HCT116 (cell line): ENCODE data around the gene SHISA6. TPM values are rescaled to one million over a fixed set of nuclear protein-coding genes. Genes with fewer than 3 reads are reported as not detected.

Experiments
- ATAC-seq: fragments of 200-7000 bp; cut with Tn5 transposase; 2 replicates; pipeline ENCODE4 v1.9.1; 2020; ENCODE audit warnings: mild to moderate bottlenecking, moderate library complexity
- BruUV-seq: library from RNA; stranded (reverse); fragments of 400-500 nt; replicated peaks from 2 replicates; lab custom pipeline; 2021; lab: Mats Ljungman, UMichigan
- CTCF ChIA-PET: fragments of 300-600 bp; sonication (Branson Sonifier 250); formaldehyde crosslinking; loops from one replicate; lab custom pipeline; 2021; ENCODE audit warnings: antibody characterized with exemption; lab: Charles Lee
- POLR2A ChIA-PET: fragments of 300-600, 350-600 bp; sonication (Branson Sonifier 250); formaldehyde crosslinking; loops from one replicate; lab custom pipeline; 2021; ENCODE audit warnings: antibody characterized with exemption; lab: Charles Lee
- RAD21 ChIA-PET, 2 experiments: fragments of 300-600 bp; sonication (Branson Sonifier 250); formaldehyde crosslinking; loops; one replicate each; lab custom pipeline; 2023; ENCODE audit warnings: low total read pairs in 2 of 2; ENCODE audit not compliant: uncharacterized antibody in 2 of 2, unreplicated experiment in 2 of 2, low non-redundant PET in 1 of 2; lab: Charles Lee
- DNase-seq: peaks from one replicate; pipeline ENCODE4 v3.0.0-alpha.2; 2010; ENCODE audit warnings: low read depth, low spot score
- H2AFZ ChIP-seq: fragments of 200-600 bp; shearing (Covaris generic), sonication (generic); 2 replicates; pipeline ENCODE4 v1.6.1; 2017; ENCODE audit warnings: low read depth, mixed run types, mixed read lengths, antibody characterized with exemption, low read length; ENCODE audit not compliant: poor library complexity, severe bottlenecking
- H3K27ac ChIP-seq: 2 replicates; pipeline ENCODE4 v1.5.1; 2012; ENCODE audit warnings: low read depth, low read length
- H3K27me3 ChIP-seq: fragments of 200-600 bp; sonication (generic); 2 replicates; pipeline ENCODE4 v1.6.1; 2016; ENCODE audit warnings: mixed run types, low read length, mixed read lengths; ENCODE audit not compliant: insufficient read depth
- H3K36me3 ChIP-seq, 2 experiments: fragments of 200-500 bp in 1 of 2; fragments of 200-600 bp in 1 of 2; sonication (Bioruptor generic) in 1 of 2; sonication (generic) in 1 of 2; 2 replicates each; pipeline versions ENCODE4 v1.5.1 to v1.6.1; 2014 to 2016; ENCODE audit warnings: low read length in 2 of 2, inconsistent platforms in 1 of 2, mixed read lengths in 1 of 2, mixed run types in 1 of 2; ENCODE audit not compliant: insufficient read depth in 2 of 2, control insufficient read depth in 1 of 2
- H3K4me1 ChIP-seq, 2 experiments: fragments of 200-600 bp in 1 of 2; sonication (generic) in 1 of 2; 2 replicates each; pipeline versions ENCODE4 v1.5.1 to v1.6.1; 2012 to 2017; ENCODE audit warnings: low read length in 2 of 2, inconsistent platforms in 1 of 2, mild to moderate bottlenecking in 1 of 2, mixed read lengths in 1 of 2, mixed run types in 1 of 2, moderate library complexity in 1 of 2; ENCODE audit not compliant: insufficient read depth in 2 of 2, control insufficient read depth in 1 of 2
- H3K4me2 ChIP-seq: fragments of 200-600 bp; sonication (generic); 2 replicates; pipeline ENCODE4 v1.6.1; 2017; ENCODE audit warnings: mixed run types, low read length, mixed read lengths
- H3K4me3 ChIP-seq, 2 experiments: fragments of 200-600 bp in 1 of 2; sonication (generic) in 1 of 2; replicated peaks in 1 of 2; 2 replicates each; pipeline ENCODE4 v1.5.1; 2011 to 2016; ENCODE audit warnings: low read length in 2 of 2, control low read depth in 1 of 2, low read depth in 1 of 2, mild to moderate bottlenecking in 1 of 2, mixed read lengths in 1 of 2, mixed run types in 1 of 2
- H3K79me2 ChIP-seq: fragments of 200-600 bp; sonication (generic); 2 replicates; pipeline ENCODE4 v1.6.1; 2017; ENCODE audit warnings: mild to moderate bottlenecking, mixed run types, low read length, moderate library complexity, mixed read lengths; ENCODE audit not compliant: insufficient read depth
- H3K9ac ChIP-seq: fragments of 200-600 bp; sonication (generic); 2 replicates; pipeline ENCODE4 v1.6.1; 2016; ENCODE audit warnings: low read length, mixed read lengths
- H3K9me2 ChIP-seq: fragments of 200-600 bp; sonication (generic), shearing (Covaris generic); 2 replicates; pipeline ENCODE4 v1.6.1; 2017; ENCODE audit warnings: mixed run types, mild to moderate bottlenecking, moderate library complexity; ENCODE audit not compliant: insufficient read depth
- H3K9me3 ChIP-seq, 2 experiments: fragments of 200-500 bp in 1 of 2; fragments of 200-600 bp in 1 of 2; sonication (Bioruptor generic) in 1 of 2; sonication (generic) in 1 of 2; 2 replicates each; pipeline ENCODE4 v1.6.1; 2014 to 2017; ENCODE audit warnings: low read length in 2 of 2, mixed read lengths in 2 of 2, inconsistent platforms in 1 of 2, low read depth in 1 of 2, mild to moderate bottlenecking in 1 of 2, mixed run types in 1 of 2, moderate library complexity in 1 of 2; ENCODE audit not compliant: control insufficient read depth in 1 of 2, insufficient read depth in 1 of 2
- H4K20me1 ChIP-seq: fragments of 200-600 bp; sonication (generic), shearing (Covaris generic); 2 replicates; pipeline ENCODE4 v1.6.1; 2017; ENCODE audit warnings: mixed run types, mild to moderate bottlenecking, moderate library complexity; ENCODE audit not compliant: insufficient read depth
- CBX3 ChIP-seq: IDR thresholded peaks from 2 replicates; pipeline ENCODE4 v1.6.1; 2012; ENCODE audit warnings: low read depth
- CEBPB ChIP-seq: IDR thresholded peaks from 2 replicates; pipeline ENCODE4 v1.6.1; 2012; ENCODE audit warnings: low read depth
- EGR1 ChIP-seq: IDR thresholded peaks from 2 replicates; pipeline ENCODE4 v1.6.1; 2012; ENCODE audit warnings: low read depth
- ELF1 ChIP-seq: IDR thresholded peaks from 2 replicates; pipeline ENCODE4 v1.6.1; 2012; ENCODE audit warnings: low read depth, borderline replicate concordance
- EZH2 ChIP-seq: fragments of 200-600 bp; sonication (generic); IDR thresholded peaks from 2 replicates; pipeline ENCODE4 v1.6.1; 2017; ENCODE audit warnings: antibody characterized with exemption, mixed run types
- EZH2phosphoT487 ChIP-seq: fragments of 200-600 bp; IDR thresholded peaks from 2 replicates; pipeline ENCODE4 v1.6.1; 2018; ENCODE audit warnings: antibody characterized with exemption, borderline replicate concordance
- FOSL1 ChIP-seq: IDR thresholded peaks from 2 replicates; pipeline ENCODE4 v1.6.1; 2012; ENCODE audit warnings: low read depth
- JUND ChIP-seq: IDR thresholded peaks from 2 replicates; pipeline ENCODE4 v1.6.1; 2012
- POLR2A ChIP-seq: IDR thresholded peaks from 2 replicates; pipeline ENCODE4 v1.7.0; 2011; ENCODE audit warnings: borderline replicate concordance; ENCODE audit not compliant: insufficient read depth, insufficient read length; ENCODE audit errors: extremely low read depth
- POLR2AphosphoS5 ChIP-seq: IDR thresholded peaks from 2 replicates; pipeline ENCODE4 v1.6.1; 2011; ENCODE audit warnings: mild to moderate bottlenecking, low read depth, low read length, moderate library complexity
- RAD21 ChIP-seq: IDR thresholded peaks from 2 replicates; pipeline ENCODE4 v1.6.1; 2012; ENCODE audit warnings: low read depth, mild to moderate bottlenecking
- SIN3A ChIP-seq: IDR thresholded peaks from 2 replicates; pipeline ENCODE4 v1.6.1; 2012; ENCODE audit warnings: low read depth
- SP1 ChIP-seq: IDR thresholded peaks from 2 replicates; pipeline ENCODE4 v1.6.1; 2012; ENCODE audit warnings: low read depth
- SRF ChIP-seq: IDR thresholded peaks from 2 replicates; pipeline ENCODE4 v1.6.1; 2012; ENCODE audit warnings: low read depth
- TCF7L2 ChIP-seq: IDR thresholded peaks from 2 replicates; pipeline ENCODE4 v1.7.0; 2011; ENCODE audit warnings: borderline replicate concordance, inconsistent platforms; ENCODE audit not compliant: insufficient read depth, insufficient read length; ENCODE audit errors: extremely low read depth
- YY1 ChIP-seq: IDR thresholded peaks from 2 replicates; pipeline ENCODE4 v1.6.1; 2011; ENCODE audit warnings: low read length, low read depth, moderate library complexity, mild to moderate bottlenecking; ENCODE audit not compliant: insufficient replicate concordance; ENCODE audit errors: extremely low read depth
- ZFX ChIP-seq: fragments of 450-650 bp; IDR thresholded peaks from 2 replicates; pipeline ENCODE4 v1.6.1; 2017
- ZNF274 ChIP-seq: fragments of 200-500 bp; sonication (Bioruptor generic); IDR thresholded peaks from 2 replicates; pipeline ENCODE4 v1.6.1; 2014; ENCODE audit warnings: mild to moderate bottlenecking, low read depth, low read length, inconsistent platforms
- intact Hi-C: fragments of 100-400 bp; cut with micrococcal nuclease; formaldehyde crosslinking; loops from 2 replicates; pipeline ENCODE4 v1.10.0; 2022
- total RNA-seq: library from RNA; stranded (reverse); gene quantifications from one replicate; pipeline ENCODE4 v1.2.1, GENCODE V29; 2021; ENCODE audit not compliant: unreplicated experiment
- TF ChIP-seq, protein P1 (sequence below): IDR thresholded peaks from 2 replicates; pipeline ENCODE4 v1.6.1; 2012
- TF ChIP-seq, protein P2 (sequence below): IDR thresholded peaks from 2 replicates; pipeline ENCODE4 v1.6.1; 2012
- TF ChIP-seq, protein P3 (sequence below): IDR thresholded peaks from 2 replicates; pipeline ENCODE4 v1.6.1; 2011; ENCODE audit warnings: mild to moderate bottlenecking, low read length, moderate library complexity; ENCODE audit not compliant: insufficient replicate concordance; ENCODE audit errors: extremely low read depth

SHISA6 gene
- total RNA-seq, 1 experiment from 2014 or later, result not detected

DNA sequence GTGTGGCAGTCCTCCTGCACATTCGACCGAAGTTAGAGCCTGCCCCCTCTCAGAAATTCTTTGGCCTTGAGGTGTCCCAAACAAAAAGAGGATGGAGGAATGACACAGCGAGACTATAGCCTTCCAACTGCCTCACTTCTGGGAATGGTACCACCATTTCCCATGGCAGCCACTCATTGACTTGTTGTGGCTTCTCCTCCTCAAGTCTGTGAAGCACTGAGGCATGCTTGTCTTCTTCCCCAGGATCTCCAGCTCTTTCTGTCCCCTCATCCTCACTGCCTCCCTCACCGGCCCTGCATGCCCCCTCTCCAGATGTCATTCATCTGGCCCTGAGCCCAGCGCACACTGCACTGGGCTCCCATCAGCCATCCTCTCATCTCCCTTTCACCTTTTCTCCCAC, 313.5 kb downstream of the SHISA6 start:
- ChIA-PET POLR2A (no interaction called here), CTCF (no interaction called here), RAD21 (no interaction called here)
- intact Hi-C loops, result no loop called here
- Histone ChIP-seq H3K9ac (no peak overlapping the region), H3K4me2 (no peak overlapping the region), H3K36me3 (no peaks in the 10 kb centered on the region), H3K27ac (no peak overlapping the region), H3K27me3 (no peaks in the 10 kb centered on the region), H2AFZ (no peak overlapping the region), H3K4me3 (no peak overlapping the region), H3K4me1 (no peaks in the 10 kb centered on the region), H4K20me1 (no peaks in the 10 kb centered on the region), H3K79me2 (no peaks in the 10 kb centered on the region), H3K9me3 (peaks cover 0 to 21% of the 10 kb centered on the region in 2 experiments; a peak in 2 of 4 replicates), H3K9me2 (no peaks in the 10 kb centered on the region)
- DNase-seq (no peak), ATAC-seq (no peak)
- BruUV-seq, result no TSS peak
- TF ChIP-seq POLR2AphosphoS5, result no peak
- no peak for TF ChIP-seq POLR2A
- TF ChIP-seq EZH2, result no peak
- TF ChIP-seq YY1, result no peak
- TF ChIP-seq SRF, result no peak
- no peak for TF ChIP-seq EZH2phosphoT487
- TF ChIP-seq ZNF274, result no peak
- TF ChIP-seq CEBPB, result no peak
- TF ChIP-seq, protein P1, sequence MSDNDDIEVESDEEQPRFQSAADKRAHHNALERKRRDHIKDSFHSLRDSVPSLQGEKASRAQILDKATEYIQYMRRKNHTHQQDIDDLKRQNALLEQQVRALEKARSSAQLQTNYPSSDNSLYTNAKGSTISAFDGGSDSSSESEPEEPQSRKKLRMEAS, result no peak

DNA sequence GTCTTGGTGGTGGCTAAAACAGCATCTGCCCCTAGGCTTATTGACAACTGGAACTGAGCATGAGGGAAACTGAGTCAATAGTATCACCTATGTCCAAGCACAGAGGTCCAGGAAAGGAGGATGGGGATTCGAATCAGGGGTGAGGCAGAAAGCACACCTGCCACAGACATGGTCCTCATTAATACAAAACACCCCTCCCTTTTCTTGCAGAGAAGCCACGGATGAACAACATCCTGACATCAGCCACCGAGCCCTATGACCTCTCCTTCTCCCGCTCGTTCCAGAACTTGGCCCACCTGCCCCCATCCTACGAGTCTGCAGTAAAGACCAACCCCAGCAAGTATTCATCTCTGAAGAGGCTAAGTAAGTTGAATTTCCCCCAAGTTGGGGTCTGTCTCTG, 314.5 kb downstream of the SHISA6 start:
- no peak overlapping the region for H3K9ac ChIP-seq
- RAD21 ChIA-PET, result no interaction called here
- H3K4me2 ChIP-seq, result no peak overlapping the region
- no peak for ATAC-seq
- no peaks in the 10 kb centered on the region for H3K36me3 ChIP-seq
- no peak overlapping the region for H3K27ac ChIP-seq
- H3K4me1 ChIP-seq, result no peaks in the 10 kb centered on the region
- peaks cover 0 to 24% of the 10 kb centered on the region in 2 experiments; a peak in 2 of 4 replicates for H3K9me3 ChIP-seq
- DNase-seq, result no peak
- no peak overlapping the region for H3K4me3 ChIP-seq
- H3K79me2 ChIP-seq, result no peaks in the 10 kb centered on the region
- no TSS peak for BruUV-seq
- H4K20me1 ChIP-seq, result no peaks in the 10 kb centered on the region
- no peaks in the 10 kb centered on the region for H3K27me3 ChIP-seq
- no peak overlapping the region for H2AFZ ChIP-seq
- intact Hi-C loops, result no loop called here
- POLR2A ChIA-PET, result no interaction called here
- CTCF ChIA-PET, result no interaction called here
- H3K9me2 ChIP-seq, result no peaks in the 10 kb centered on the region
- TF ChIP-seq POLR2AphosphoS5 (no peak), YY1 (no peak), CBX3 (no peak), SIN3A (no peak), POLR2A (no peak), ZNF274 (no peak), RAD21 (no peak), JUND (no peak), ELF1 (no peak), SRF (no peak), FOSL1 (no peak), ZFX (no peak), SP1 (no peak), EGR1 (no peak), TCF7L2 (no peak), EZH2phosphoT487 (no peak)
- TF ChIP-seq, protein P1, result no peak
- TF ChIP-seq, protein P2, sequence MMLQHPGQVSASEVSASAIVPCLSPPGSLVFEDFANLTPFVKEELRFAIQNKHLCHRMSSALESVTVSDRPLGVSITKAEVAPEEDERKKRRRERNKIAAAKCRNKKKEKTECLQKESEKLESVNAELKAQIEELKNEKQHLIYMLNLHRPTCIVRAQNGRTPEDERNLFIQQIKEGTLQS, result no peak
- TF ChIP-seq, protein P3, sequence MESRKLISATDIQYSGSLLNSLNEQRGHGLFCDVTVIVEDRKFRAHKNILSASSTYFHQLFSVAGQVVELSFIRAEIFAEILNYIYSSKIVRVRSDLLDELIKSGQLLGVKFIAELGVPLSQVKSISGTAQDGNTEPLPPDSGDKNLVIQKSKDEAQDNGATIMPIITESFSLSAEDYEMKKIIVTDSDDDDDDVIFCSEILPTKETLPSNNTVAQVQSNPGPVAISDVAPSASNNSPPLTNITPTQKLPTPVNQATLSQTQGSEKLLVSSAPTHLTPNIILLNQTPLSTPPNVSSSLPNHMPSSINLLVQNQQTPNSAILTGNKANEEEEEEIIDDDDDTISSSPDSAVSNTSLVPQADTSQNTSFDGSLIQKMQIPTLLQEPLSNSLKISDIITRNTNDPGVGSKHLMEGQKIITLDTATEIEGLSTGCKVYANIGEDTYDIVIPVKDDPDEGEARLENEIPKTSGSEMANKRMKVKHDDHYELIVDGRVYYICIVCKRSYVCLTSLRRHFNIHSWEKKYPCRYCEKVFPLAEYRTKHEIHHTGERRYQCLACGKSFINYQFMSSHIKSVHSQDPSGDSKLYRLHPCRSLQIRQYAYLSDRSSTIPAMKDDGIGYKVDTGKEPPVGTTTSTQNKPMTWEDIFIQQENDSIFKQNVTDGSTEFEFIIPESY, result no peak
